Measurements from ENCODE around the gene MRPL43. TPM values are rescaled to one million over a fixed set of nuclear protein-coding genes. Genes with fewer than 3 reads are reported as not detected.
A peak's percentile ranks its signal among the peaks of the same experiment; 100 is the strongest.

Gene MRPL43
- total and polyA plus RNA-seq, 3 experiments from 2014 or later = 62.5 to 129 (median 62.8) TPM

GRCh38 chr10:101022967-101023705 is 35.8 kb upstream of the MRPL43 start:
- ChIA-PET CTCF (interaction anchor here (1.8 kb wide), 1 partner anchor 24 kb away, joined by 7 read pairs; the partner anchor contains the start of gene LZTS2), POLR2A (no interaction called here)
- Mint-ChIP-seq H3K27ac (no peak overlapping the region), H3K36me3 (no peaks in the 10 kb centered on the region), H3K4me1 (peaks cover 0 to 3% (median 0%) of the 10 kb centered on the region in 3 donors), H3K27me3 (peaks cover 14 to 22% of the 10 kb centered on the region in 2 donors), H3K4me3 (no peak overlapping the region), H3K9me3 (no peaks in the 10 kb centered on the region)
- DNase-seq = no peak
- H3K27ac ChIP-seq (ENCODE audit: low read depth, low read length) = no peak overlapping the region
- no peaks in the 10 kb centered on the region for H3K36me3 ChIP-seq (ENCODE audit: insufficient read depth, low read length)
- H3K27me3 ChIP-seq (ENCODE audit: insufficient read depth, low read length, poor library complexity, severe bottlenecking) = peaks cover 5% of the 10 kb centered on the region
- H3K4me3 ChIP-seq (ENCODE audit: low read length) = no peak overlapping the region
- H3K9me3 ChIP-seq (ENCODE audit: low read length) = no peaks in the 10 kb centered on the region
- no peaks in the 10 kb centered on the region for H3K4me1 ChIP-seq (ENCODE audit: insufficient read depth, low read length)

DNA sequence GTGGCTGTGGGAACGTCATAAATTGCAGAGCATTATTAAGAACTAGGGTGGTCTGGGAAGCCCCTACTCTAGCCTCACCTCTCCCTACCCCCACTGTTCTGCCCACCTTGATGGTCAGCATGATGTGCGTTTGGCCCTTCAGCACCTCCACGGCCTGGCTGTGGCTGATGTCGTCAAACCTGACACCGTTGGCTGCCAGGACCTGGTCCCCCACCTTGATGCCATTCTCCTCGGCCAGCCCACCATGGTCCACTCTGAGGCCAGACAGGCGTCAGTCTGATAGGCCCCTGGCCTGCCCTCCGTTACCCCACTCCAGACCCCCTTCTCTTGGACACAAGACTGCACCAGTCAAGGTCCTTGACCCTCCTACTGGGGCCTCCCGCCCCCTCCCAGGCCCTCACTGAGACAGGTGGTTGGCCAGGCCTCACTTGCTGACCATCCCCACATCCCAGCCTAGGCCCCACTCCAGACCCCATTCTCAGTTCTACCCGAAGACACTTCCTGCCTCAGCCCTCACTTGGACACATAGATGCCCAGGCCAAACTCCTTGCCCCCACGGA is 34.5 kb upstream of the MRPL43 start:
- Histone ChIP-seq H3K4me3 (ENCODE audit: low read length) (no peak overlapping the region), H3K27ac (ENCODE audit: low read depth, low read length) (no peak overlapping the region), H3K36me3 (ENCODE audit: insufficient read depth, low read length) (no peaks in the 10 kb centered on the region), H3K27me3 (ENCODE audit: insufficient read depth, low read length, poor library complexity, severe bottlenecking) (peaks cover 12% of the 10 kb centered on the region), H3K4me1 (ENCODE audit: insufficient read depth, low read length) (no peaks in the 10 kb centered on the region), H3K9me3 (ENCODE audit: low read length) (no peaks in the 10 kb centered on the region)
- ChIA-PET CTCF (no interaction called here), POLR2A (no interaction called here)
- Mint-ChIP-seq H3K4me1 (peaks cover 0 to 3% (median 0%) of the 10 kb centered on the region in 3 donors), H3K4me3 (no peak overlapping the region), H3K36me3 (no peaks in the 10 kb centered on the region), H3K27ac (no peak overlapping the region), H3K9me3 (no peaks in the 10 kb centered on the region), H3K27me3 (peaks cover 23 to 32% of the 10 kb centered on the region in 2 donors)
- DNase-seq = no peak

DNA sequence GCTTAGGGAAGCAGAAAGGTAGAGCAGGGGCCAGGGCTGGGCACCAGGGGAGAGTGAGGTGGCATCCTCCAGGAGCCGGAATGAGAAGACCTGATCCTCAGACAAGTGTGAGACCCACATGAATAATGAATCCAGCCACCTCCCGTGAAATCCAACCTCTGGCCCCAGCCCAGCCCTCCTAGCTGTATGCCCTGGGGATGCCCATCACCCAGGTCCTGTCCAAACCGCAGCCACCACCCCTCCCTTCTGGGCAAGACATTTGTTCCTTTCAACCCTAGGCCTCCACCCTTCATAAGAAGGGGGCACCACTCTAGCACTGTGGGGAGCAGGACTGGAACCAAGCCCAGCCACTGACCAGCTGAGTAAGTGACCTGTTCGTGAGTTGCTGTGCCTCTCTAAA is 33.9 kb upstream of the MRPL43 start:
- no peaks in the 10 kb centered on the region for H3K9me3 Mint-ChIP-seq
- H3K4me3 Mint-ChIP-seq = no peak overlapping the region
- no peaks in the 10 kb centered on the region for H3K9me3 ChIP-seq (ENCODE audit: low read length)
- H3K27ac ChIP-seq (ENCODE audit: low read depth, low read length) = no peak overlapping the region
- H3K36me3 Mint-ChIP-seq = peaks cover 0 to 2% (median under 1%) of the 10 kb centered on the region in 3 donors
- ChIA-PET CTCF (no interaction called here), POLR2A (no interaction called here)
- H3K4me1 ChIP-seq (ENCODE audit: insufficient read depth, low read length) = no peaks in the 10 kb centered on the region
- no peak for DNase-seq
- H3K27me3 ChIP-seq (ENCODE audit: insufficient read depth, low read length, poor library complexity, severe bottlenecking) = peaks cover 17% of the 10 kb centered on the region
- H3K27me3 Mint-ChIP-seq = peaks cover 27 to 37% of the 10 kb centered on the region in 2 donors
- H3K4me3 ChIP-seq (ENCODE audit: low read length) = no peak overlapping the region
- H3K36me3 ChIP-seq (ENCODE audit: insufficient read depth, low read length) = no peaks in the 10 kb centered on the region
- no peak overlapping the region for H3K27ac Mint-ChIP-seq
- H3K4me1 Mint-ChIP-seq = peaks cover 0 to 3% (median 0%) of the 10 kb centered on the region in 3 donors

GRCh38 chr10:101020427-101021075 is 33.3 kb upstream of the MRPL43 start:
- H3K27me3 ChIP-seq (ENCODE audit: insufficient read depth, low read length, poor library complexity, severe bottlenecking) = peaks cover 20% of the 10 kb centered on the region

DNA sequence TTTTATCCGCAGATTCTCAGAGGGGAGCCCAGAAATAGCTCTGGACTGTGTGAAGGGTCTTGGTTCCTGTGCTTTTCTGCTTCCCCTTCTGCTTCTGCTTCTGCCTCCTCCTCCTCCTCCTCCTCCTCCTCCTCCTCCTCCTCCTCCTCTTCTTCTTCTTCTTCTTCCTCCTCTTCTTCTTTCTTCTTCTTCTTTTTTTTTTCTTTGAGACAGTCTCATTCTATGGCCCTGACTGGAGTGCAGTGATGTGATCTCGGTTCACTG is 32.1 kb upstream of the MRPL43 start:
- H3K4me1 Mint-ChIP-seq = peaks cover 0 to 6% (median 1%) of the 10 kb centered on the region in 3 donors
- H3K36me3 Mint-ChIP-seq = peaks cover 0 to 4% (median 2%) of the 10 kb centered on the region in 3 donors
- ChIA-PET CTCF (interaction anchor here (0.6 to 6.9 kb wide), 14 partner anchors 9 to 104 kb away, joined by 3 to 98 read pairs (median 6); partner anchors contain the start of genes LZTS2, PDZD7 and SFXN3), POLR2A (interaction anchor here (0.7 kb wide), 1 partner anchor 104 kb away, joined by 4 read pairs; no protein-coding TSS in a partner anchor)
- no peak overlapping the region for H3K27ac Mint-ChIP-seq
- Histone ChIP-seq H3K4me1 (ENCODE audit: insufficient read depth, low read length) (peaks cover 3% of the 10 kb centered on the region), H3K27me3 (ENCODE audit: insufficient read depth, low read length, poor library complexity, severe bottlenecking) (peaks cover 20% of the 10 kb centered on the region), H3K27ac (ENCODE audit: low read depth, low read length) (no peak overlapping the region), H3K36me3 (ENCODE audit: insufficient read depth, low read length) (no peaks in the 10 kb centered on the region), H3K9me3 (ENCODE audit: low read length) (no peaks in the 10 kb centered on the region), H3K4me3 (ENCODE audit: low read length) (no peak overlapping the region)
- no peaks in the 10 kb centered on the region for H3K9me3 Mint-ChIP-seq
- peaks cover 33 to 50% of the 10 kb centered on the region in 2 donors for H3K27me3 Mint-ChIP-seq
- DNase-seq = no peak
- H3K4me3 Mint-ChIP-seq = no peak overlapping the region

More at GRCh38 chr10:101020427-101021075, 33.3 kb upstream of the MRPL43 start:
- no peaks in the 10 kb centered on the region for H3K9me3 ChIP-seq (ENCODE audit: low read length)
- Mint-ChIP-seq H3K27ac (no peak overlapping the region), H3K36me3 (peaks cover 0 to 4% (median 2%) of the 10 kb centered on the region in 3 donors), H3K27me3 (peaks cover 31 to 42% of the 10 kb centered on the region in 2 donors), H3K4me3 (no peak overlapping the region), H3K9me3 (no peaks in the 10 kb centered on the region), H3K4me1 (peaks cover 0 to 3% (median 0%) of the 10 kb centered on the region in 3 donors)
- H3K4me1 ChIP-seq (ENCODE audit: insufficient read depth, low read length) = no peaks in the 10 kb centered on the region
- H3K27ac ChIP-seq (ENCODE audit: low read depth, low read length) = no peak overlapping the region
- H3K36me3 ChIP-seq (ENCODE audit: insufficient read depth, low read length) = no peaks in the 10 kb centered on the region
- CTCF ChIA-PET = interaction anchor here (6.9 kb wide), 1 partner anchor 24 kb away, joined by 98 read pairs; the partner anchor contains the start of gene LZTS2
- no peak for DNase-seq
- POLR2A ChIA-PET = no interaction called here
- no peak overlapping the region for H3K4me3 ChIP-seq (ENCODE audit: low read length)

DNA sequence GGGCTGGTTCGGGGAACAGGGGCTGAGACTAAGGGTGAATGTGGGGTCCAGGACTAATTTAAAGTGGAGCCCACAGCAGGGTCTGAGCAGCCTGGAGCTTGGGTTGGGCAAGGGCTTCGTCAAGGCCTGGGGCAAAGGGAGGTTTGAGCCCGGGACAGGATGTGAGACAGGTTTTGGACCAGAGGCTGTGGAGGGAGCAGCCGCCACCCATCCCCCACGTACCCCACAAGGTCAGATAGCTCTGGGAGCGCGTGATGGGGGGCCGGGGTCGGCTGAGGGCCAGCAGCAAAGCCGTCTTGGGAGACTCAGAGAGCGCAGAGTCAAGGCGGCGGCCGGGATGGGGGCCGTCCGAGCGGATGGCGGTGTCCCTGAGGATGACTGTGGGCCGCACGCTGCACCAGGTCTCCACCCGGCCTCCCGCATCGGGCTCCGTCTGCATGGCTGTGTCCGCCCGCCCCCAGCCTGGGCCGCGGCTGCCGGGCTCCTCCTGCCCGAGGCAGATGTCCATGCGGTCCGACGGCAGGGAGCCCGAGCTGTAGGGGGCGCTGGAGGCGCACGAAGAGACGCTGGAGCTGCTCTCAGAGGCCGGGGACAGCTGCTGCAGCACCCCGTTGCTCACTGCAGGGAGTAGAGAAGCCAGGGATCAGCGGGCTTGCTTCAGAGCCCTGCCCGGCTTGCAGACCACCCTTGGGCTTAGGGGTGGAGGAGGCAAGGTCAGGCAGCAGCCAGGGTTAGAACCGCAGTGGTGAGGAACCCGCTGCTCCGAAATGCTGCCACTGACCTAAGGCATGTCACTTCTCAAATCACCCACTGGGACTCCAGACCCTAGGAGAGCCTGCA is 31.5 kb upstream of the MRPL43 start:
- peaks cover 2 to 10% (median 6%) of the 10 kb centered on the region in 3 donors for H3K4me1 Mint-ChIP-seq
- Histone ChIP-seq H3K4me3 (ENCODE audit: low read length) (no peak overlapping the region), H3K9me3 (ENCODE audit: low read length) (no peaks in the 10 kb centered on the region), H3K27me3 (ENCODE audit: insufficient read depth, low read length, poor library complexity, severe bottlenecking) (peaks cover 20% of the 10 kb centered on the region), H3K36me3 (ENCODE audit: insufficient read depth, low read length) (no peaks in the 10 kb centered on the region), H3K27ac (ENCODE audit: low read depth, low read length) (no peak overlapping the region), H3K4me1 (ENCODE audit: insufficient read depth, low read length) (peaks cover 3% of the 10 kb centered on the region)
- CTCF ChIA-PET = interaction anchor here (0.6 to 6.9 kb wide), 17 partner anchors 9 to 105 kb away, joined by 3 to 98 read pairs (median 6); partner anchors contain the start of genes LZTS2, PDZD7 and SFXN3
- peak; percentile 36 to 79 (median 53) for DNase-seq
- no peak overlapping the region for H3K27ac Mint-ChIP-seq
- no peak overlapping the region for H3K4me3 Mint-ChIP-seq
- POLR2A ChIA-PET = interaction anchor here (0.7 kb wide), 1 partner anchor 104 kb away, joined by 4 read pairs; no protein-coding TSS in a partner anchor
- peaks cover 36 to 52% of the 10 kb centered on the region in 2 donors for H3K27me3 Mint-ChIP-seq
- peaks cover 0 to 4% (median 2%) of the 10 kb centered on the region in 3 donors for H3K36me3 Mint-ChIP-seq
- H3K9me3 Mint-ChIP-seq = no peaks in the 10 kb centered on the region

DNA sequence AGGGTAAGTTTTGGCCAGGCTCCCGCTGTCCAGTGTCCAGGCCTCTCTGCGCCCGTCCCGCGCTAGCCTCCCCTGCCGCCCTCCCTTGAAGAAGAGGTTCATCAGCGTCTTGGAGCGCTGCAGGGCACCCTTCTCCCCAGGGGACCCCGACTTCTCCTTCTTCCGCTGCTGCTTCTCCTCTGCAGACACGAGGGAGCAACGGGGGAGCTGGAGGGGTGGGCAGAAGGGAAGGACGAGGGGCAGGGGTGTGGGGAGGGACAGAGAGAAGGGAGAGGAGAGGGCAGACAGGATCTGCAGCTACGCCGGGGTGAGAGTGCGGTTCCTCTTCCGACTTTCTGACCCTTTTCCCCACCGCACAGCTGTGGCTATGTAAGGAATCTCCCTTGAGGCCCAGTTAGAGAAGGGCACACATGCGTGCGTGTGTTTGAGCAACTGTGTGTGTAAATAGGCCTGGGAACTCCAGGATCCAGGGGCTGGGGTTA is 30.9 kb upstream of the MRPL43 start:
- Histone ChIP-seq H3K4me1 (ENCODE audit: insufficient read depth, low read length) (peaks cover 6% of the 10 kb centered on the region), H3K27ac (ENCODE audit: low read depth, low read length) (no peak overlapping the region), H3K9me3 (ENCODE audit: low read length) (no peaks in the 10 kb centered on the region), H3K27me3 (ENCODE audit: insufficient read depth, low read length, poor library complexity, severe bottlenecking) (peaks cover 20% of the 10 kb centered on the region), H3K4me3 (ENCODE audit: low read length) (no peak overlapping the region), H3K36me3 (ENCODE audit: insufficient read depth, low read length) (no peaks in the 10 kb centered on the region)
- Mint-ChIP-seq H3K36me3 (peaks cover 0 to 4% (median 2%) of the 10 kb centered on the region in 3 donors), H3K27me3 (peaks cover 36 to 52% of the 10 kb centered on the region in 2 donors), H3K27ac (no peak overlapping the region), H3K4me1 (peaks cover 4 to 14% (median 10%) of the 10 kb centered on the region in 3 donors), H3K4me3 (no peak overlapping the region), H3K9me3 (no peaks in the 10 kb centered on the region)
- CTCF ChIA-PET = interaction anchor here (0.6 to 6.9 kb wide), 13 partner anchors 9 to 456 kb away, joined by 3 to 98 read pairs (median 6); partner anchors contain the start of genes LZTS2, PDZD7 and SFXN3
- no peak for DNase-seq
- POLR2A ChIA-PET = interaction anchor here (0.6 kb wide), 1 partner anchor 839 kb away, joined by 4 read pairs; no protein-coding TSS in a partner anchor

All from CD8-positive, alpha-beta memory T cell (primary cell).